SU-DHL-6 (cell line): ENCODE data around the gene CMTM5.

Experiments used
- EZH2phosphoT487 ChIP-seq: fragments of 200-600 bp; sonication (generic), shearing (Covaris generic); conservative IDR thresholded peaks from 2 replicates; pipeline ENCODE4 v1.6.1; 2018; ENCODE audit warnings: mild to moderate bottlenecking, antibody characterized with exemption, low read length, moderate library complexity, mixed read lengths
- TF ChIP-seq, protein P1 (sequence below): fragments of 200-600 bp; sonication (generic); IDR thresholded peaks from one replicate; pipeline ENCODE4 v1.5.1; 2017; ENCODE audit warnings: antibody characterized with exemption, mild to moderate bottlenecking, low read length, moderate library complexity; ENCODE audit not compliant: insufficient read depth, poor library complexity, severe bottlenecking

DNA sequence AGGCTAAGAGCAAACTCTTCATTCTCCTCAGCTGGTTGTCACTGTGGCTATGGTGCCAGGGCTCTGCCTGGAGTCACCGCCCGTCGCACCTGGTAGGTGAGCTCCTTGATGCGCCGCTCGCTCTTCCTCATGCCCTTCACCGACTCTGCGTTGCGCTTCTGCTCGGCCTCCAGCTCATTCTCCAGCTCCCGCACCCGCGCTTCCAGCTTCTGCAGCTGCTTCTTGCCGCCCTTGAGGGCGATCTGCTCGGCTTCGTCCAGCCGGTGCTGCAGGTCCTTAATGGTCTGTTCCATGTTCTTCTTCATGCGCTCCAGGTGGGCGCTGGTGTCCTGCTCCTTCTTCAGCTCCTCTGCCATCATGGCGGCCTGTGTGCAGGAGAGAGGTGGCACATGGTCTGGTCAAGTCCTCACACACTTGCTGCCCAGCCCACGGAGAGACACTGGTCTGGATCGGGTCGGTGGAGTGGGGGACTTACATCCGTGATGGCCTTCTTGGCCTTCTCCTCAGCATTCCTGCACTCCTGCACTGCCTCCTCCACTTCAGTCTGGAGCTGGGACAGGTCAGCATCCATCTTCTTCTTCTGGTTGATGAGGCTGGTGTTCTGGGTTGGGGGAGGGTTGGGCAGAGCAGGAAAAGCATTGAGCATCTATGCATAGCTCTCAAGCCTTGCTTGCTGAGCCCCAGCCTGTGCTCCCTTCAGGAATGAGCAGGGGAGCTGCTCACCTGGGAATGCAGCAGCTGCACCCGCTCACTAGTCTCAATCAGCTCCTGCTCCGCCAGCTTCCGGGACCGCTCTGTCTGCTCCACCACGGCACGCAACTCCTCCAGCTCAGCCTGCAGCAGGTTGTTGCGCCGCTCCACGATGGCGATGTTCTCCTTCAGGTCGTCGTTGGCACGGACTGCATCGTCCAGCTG, 38.3 kb downstream of the CMTM5 start:
- TF ChIP-seq, protein P1, sequence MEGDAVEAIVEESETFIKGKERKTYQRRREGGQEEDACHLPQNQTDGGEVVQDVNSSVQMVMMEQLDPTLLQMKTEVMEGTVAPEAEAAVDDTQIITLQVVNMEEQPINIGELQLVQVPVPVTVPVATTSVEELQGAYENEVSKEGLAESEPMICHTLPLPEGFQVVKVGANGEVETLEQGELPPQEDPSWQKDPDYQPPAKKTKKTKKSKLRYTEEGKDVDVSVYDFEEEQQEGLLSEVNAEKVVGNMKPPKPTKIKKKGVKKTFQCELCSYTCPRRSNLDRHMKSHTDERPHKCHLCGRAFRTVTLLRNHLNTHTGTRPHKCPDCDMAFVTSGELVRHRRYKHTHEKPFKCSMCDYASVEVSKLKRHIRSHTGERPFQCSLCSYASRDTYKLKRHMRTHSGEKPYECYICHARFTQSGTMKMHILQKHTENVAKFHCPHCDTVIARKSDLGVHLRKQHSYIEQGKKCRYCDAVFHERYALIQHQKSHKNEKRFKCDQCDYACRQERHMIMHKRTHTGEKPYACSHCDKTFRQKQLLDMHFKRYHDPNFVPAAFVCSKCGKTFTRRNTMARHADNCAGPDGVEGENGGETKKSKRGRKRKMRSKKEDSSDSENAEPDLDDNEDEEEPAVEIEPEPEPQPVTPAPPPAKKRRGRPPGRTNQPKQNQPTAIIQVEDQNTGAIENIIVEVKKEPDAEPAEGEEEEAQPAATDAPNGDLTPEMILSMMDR: no peak
- no peak for TF ChIP-seq EZH2phosphoT487
